Stimulated activated CD4-positive, alpha-beta T cell treated with anti-CD3 and anti-CD28 coated beads, Interleukin-2, amount 100 ng/mL, for 24 hours (primary cell): Measurements from ENCODE around the gene LINS1.
A peak's percentile ranks its signal among the peaks of the same experiment; 100 is the strongest.
"Not testable (repeated sequence)": the region's sequence is repeated elsewhere in the genome, so short reads cannot be mapped to it uniquely, and the experiment has no call there.

Source experiments
- DNase-seq, 2 donors: peaks; one replicate each; pipeline ENCODE4 v3.0.0-alpha.2; 2020

LINS1 gene

GRCh38 chr15:100598655-100599054 lies 3.3 kb downstream of the LINS1 start:
- DNase-seq, result no peak

- DNase-seq, result no peak
Measured at GRCh38 chr15:100597862-100598261, 4.1 kb downstream of the LINS1 start.

DNA sequence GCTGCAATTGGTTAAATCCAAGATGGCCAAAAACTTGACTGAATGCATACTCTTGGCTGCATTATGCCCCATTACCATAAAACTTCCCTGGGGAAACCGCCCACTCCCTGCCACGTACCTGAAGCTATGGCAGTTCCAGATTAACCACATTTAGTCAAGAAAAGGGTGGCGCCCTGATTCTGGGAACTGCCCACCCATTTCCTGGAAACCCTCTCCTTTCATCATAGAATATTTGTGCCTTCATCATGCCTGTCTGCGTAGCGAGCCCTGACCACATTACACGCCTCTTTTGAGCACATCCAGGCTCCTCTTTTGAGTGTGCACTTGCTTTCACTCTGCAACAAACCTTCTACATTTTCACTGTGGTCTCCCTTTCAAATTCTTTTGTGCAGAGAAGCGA lies 5.2 kb downstream of the LINS1 start:
- peak; percentile 92 to 93 for DNase-seq

GRCh38 chr15:100595964-100596363 lies 6.0 kb downstream of the LINS1 start:
- DNase-seq, result no peak

- DNase-seq, result no peak
Measured at GRCh38 chr15:100593431-100593830, 8.6 kb downstream of the LINS1 start.

DNA sequence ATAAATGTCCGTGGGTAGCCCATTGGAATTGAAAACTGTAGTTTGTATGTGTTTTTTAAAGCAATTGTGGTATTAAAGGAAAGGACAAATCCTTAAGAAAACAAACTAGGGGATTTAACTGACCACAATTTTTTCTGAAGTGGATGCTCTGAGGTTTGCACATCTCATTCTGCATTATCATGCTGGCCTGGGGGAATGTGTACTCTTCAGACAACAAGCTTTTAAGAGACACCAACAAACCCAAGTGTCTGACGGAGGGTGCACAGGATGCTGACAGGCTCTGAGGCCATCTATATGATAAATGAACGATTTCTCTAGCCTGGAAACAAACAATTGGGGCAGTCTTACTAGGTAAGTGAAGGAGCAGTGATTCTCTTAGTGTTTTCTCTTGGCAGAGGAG lies 9.1 kb downstream of the LINS1 start:
- DNase-seq, result no peak

GRCh38 chr15:100591835-100592234 lies 10.1 kb downstream of the LINS1 start:
- DNase-seq, result no peak

GRCh38 chr15:100591163-100591562 lies 10.8 kb downstream of the LINS1 start:
- DNase-seq, result not testable (repeated sequence)

DNA sequence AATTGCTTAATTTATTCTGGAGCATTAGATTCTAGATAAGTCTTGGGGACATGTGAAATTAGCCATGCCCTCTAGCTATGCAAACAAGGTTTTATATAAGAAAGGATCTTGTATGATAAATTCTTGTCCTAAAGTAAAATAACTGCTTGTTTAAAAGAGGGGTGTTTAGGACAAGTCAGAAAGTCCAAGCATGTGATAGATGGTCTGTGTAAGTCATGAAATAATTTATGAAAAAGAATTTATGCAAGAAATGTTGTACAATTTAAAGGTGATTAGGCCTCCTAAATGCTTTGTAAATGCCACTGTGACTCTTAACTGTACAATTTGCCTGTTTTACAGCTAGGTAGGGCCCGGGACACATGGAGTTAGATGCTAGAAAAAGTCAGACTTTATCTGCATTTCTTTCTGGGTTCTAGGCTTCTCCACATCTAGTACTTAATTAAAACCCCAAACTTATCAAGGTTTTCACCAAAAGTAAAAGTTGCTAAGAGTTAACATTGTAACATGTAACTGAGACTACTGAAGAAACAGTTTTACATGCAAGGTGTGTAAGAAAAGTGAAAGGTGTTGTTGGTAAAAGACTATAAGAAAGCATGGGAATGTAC lies 13.2 kb downstream of the LINS1 start:
- no peak for DNase-seq

DNA sequence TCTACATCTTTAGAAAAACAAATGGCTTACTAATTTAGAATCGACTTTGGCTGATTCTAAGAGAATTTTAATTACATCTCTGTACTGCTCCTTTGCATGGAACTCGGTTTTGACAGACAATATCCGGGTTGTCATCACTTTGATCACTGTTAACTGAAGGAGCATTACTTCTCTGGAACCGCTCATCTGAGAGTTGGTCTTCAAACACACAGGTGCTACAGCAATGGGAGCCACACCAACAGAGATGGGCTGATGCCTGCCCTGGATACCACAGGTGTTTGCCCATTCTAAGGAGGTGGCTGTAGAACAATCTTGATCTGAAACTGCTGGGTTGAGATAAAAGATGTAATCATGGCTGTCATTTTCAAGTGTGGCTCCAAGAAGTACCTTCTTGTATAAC lies 21.6 kb downstream of the LINS1 start:
- no peak for DNase-seq

DNA sequence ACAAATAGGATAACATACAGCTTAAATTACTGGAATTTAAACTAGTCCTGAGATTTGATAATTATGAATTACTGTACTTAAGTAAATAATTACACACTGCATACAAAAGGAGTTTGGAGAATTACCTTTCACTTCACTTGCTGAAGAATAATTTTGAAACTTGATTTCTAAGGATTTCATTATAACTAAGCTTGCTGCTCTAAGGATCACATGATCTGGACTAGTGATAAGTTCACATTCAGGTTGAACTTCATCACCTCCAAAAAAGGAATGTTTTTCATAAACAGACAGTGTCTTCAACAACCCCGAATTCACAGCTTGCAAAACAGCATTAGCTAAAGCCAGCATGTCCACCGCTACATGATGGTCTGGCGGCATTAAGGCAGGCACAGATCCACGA lies 28.5 kb downstream of the LINS1 start:
- DNase-seq, result no peak

DNA sequence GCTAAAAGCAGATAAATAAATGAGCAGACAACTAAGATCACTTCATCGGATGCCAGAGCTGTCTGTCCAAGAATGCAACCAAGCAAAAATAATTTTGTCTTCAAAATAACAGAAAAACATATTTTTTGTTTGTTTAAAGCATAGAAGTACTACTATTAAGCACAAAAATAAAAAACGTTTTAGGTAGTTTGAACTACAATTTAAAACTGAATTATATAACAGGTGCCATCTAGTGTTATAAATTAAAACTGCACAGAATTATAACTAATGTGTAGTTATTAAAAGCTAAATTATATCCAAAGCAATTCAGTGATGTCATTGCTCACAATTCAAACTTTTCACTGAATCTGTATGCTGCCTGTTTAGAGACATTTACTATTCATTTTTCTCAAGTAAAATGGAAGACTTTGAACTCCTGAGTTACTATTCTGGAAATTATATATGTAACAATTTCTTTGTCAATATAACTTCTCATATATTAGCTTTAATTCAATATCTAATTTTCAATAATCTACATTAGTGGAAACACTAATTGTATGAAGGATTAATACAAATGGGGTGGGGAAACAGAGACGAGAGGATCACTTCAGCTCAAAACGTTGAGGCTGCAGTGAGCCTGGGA lies 29.5 kb downstream of the LINS1 start:
- no peak for DNase-seq

DNA sequence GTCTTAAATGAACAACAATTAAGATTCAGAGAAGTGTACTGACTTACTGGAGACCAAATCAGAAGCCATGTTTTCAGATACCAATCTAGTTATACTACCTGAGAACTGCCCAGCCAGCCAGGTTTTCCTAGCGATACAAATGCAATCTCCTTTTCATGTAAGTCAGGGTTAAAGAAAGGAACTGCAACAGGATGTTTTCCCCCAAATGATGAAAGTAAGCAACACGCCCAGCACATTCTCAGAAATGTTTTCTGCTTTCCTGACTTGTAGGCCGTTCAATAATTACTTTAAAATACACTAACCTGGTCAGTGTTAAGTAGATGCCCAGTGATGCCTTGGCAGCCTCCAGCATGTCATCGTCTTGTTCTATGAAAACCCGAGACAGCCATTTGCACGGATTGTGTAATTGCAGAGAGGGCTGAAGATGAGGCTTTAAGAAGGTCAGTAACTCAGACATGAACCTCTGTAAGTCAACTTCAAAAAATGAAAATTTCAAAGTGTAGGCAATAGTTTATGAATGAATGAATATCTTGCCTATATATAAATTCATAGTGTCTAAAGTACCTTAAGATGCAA lies 30.3 kb downstream of the LINS1 start:
- no peak for DNase-seq

DNA sequence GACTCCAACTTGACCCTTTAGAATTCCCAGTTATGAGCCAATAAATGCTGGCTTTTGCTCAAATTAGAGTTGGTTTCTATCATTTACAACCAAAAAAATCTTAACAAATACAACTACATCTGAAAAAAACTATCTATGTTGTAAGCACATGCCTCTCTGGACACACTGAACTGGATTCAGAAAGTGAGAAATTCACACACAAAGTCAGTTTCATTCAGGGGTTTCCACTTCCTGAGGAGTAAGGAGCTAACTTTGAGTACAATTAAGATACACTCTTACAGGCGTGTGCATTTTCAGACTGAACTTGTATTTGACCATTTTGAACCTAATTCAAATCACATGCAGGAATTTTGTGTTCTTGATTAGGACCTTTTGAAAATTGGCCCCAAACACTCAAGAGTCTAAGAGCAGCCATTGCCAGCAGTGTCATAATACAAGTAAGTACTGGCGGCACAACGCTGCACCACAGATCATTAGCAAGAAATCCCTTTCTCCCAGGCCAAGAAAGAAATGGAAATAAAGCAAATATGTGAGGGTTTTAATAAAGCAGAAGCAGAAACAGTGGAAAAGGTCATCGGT lies 31.2 kb downstream of the LINS1 start:
- DNase-seq, result no peak

- DNase-seq, result no peak
Measured at GRCh38 chr15:100570275-100570674, 31.7 kb downstream of the LINS1 start.

- DNase-seq, result no peak
Measured at GRCh38 chr15:100569391-100569790, 32.6 kb downstream of the LINS1 start.

GRCh38 chr15:100566850-100567628 lies 34.9 kb downstream of the LINS1 start:
- DNase-seq, result no peak

DNA sequence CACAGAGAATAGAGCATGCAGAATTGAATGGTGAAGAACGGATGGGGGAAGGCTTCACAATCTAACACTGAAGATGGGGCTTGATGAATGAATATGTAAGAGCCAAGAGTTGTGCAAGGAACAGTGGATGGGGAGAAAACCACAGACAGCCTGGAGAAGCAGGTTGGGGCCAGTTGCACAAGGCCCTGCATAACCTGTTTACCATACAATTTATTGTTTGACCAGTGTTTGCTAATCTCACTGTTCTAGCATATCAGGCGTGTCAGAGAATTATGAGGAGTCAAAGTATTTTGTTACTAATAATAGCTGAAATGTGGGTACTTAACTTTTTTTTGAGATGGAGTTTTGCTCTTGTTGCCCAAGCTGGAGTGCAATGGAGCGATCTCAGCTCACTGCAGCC lies 36.4 kb downstream of the LINS1 start:
- DNase-seq, result no peak

DNA sequence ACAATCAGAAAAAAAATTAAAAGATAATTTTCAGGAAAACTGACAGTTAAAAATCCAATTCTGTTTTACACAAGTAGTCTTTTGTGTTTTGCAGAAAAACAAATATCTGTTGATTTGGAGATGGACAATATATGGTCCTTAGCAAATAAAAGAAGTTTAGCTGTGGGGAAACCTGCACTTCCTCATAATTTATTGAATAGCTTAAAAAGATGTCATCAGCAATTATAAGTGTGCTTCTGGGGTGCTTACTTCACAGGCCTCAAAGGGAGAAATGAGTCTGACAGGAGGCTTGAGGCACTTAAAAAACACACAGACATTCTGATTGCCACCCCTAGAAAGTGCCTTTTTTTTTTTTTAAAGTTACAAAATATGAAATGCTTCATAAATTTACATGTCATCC lies 41.7 kb downstream of the LINS1 start:
- DNase-seq, result no peak

DNA sequence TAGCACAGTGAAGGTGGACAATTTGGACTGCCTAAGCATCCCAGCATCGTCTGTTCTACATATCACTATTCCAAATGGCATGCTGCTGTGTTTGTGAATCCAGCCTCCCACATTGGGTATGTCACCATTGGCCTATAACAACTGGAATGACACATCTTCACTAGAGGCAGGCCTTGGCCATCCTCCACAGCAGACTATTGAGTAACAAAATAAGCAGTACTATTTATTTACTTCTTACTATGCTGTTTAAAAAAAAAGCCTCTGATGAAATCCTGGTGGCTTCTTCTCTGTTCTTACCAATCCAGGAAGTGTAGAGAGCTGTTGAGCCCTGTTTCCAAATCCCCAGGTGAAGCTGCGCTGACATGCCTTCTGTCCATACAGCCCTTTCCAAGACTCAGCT lies 42.7 kb downstream of the LINS1 start:
- DNase-seq, result no peak

DNA sequence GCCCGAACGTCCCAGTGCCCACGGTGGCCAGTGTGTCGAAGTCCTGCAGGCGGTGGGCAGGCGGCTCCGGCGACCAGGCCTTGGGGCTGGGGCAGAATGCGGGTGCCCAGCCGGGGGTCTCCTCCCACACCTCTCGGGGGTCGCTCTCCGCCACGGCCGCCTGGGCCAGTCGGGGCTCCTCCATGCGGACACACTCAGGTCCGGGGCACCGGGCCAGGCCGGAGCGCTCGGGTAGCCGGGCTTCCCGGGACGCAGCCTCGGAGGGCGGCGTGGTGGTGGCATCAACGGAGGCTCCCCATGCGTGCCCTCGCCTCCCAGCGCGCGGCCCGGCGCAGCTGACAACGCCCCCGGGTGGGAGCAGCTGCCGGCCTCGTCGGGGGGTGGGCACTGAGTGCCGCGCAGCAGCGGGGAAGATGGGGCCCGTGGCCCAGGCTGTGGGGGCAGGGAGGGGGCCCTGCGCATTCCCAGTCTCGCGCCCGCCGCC lies 43.2 kb downstream of the LINS1 start:
- DNase-seq, result no peak

GRCh38 chr15:100553468-100553867 lies 48.5 kb downstream of the LINS1 start:
- no peak for DNase-seq

DNA sequence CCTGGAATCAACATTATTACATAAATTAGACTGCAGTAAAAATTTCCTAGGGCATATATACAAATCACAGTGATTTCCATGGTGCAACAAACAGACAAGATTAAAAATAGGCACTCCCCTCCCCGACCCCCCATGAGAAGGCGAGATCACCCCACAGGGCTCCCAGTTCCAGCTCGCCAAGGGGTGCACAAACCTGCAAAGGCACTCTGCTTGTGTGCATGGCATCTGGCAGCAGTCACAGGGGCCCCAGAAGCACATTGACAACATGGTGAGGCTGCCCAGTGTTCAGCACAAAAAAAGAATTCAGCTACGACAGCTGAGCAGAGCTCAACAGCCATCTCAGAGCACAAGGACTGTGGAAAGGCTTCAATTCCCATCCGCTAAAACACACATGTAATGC lies 54.0 kb downstream of the LINS1 start:
- DNase-seq, result no peak

DNA sequence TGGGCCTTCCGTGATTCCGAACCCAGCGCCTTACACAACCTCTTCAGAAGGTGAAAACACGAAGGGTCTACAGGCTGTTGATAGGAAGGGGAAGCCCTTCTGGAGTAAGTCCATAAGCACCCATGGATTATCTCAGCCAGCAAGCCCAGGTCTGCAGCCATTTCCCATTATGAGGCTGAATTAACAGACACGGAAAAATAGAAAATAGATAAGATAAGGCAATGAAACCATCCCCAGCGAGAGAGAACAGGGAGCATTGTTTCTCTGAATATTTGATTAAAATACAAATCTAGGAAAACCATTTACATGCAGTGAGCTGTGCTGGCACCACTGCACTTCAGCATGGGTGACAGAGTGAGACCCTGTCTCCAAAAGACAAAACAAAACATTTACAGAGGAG lies 57.0 kb downstream of the LINS1 start:
- no peak for DNase-seq
